ENCODE results near the gene PLA2G4E. TPM values are rescaled to one million over a fixed set of nuclear protein-coding genes. Genes with fewer than 3 reads are reported as not detected.

Gene PLA2G4E
- total RNA-seq, 4 donors from 2014 or later, result not detected

GRCh38 chr15:41987246-41987924 lies 33.5 kb downstream of the PLA2G4E start:
- no peaks in the 10 kb centered on the region for H3K27me3 ChIP-seq
- no peak overlapping the region for H3K27ac ChIP-seq
- intact Hi-C loops (cut with DNase I), result loop anchor here (5.0 kb wide), 1 partner anchor 75 kb away; no protein-coding TSS in a partner anchor
- H3K4me3 ChIP-seq (replicated peaks in 1 of 3), result no peak overlapping the region
- no peak for TF ChIP-seq CTCF (IDR thresholded peaks at IDR 0.05)
- no peak for TF ChIP-seq POLR2A (IDR thresholded peaks at IDR 0.05)
- peaks cover 29 to 40% of the 10 kb centered on the region in 2 donors for H3K4me1 ChIP-seq
- H3K9me3 ChIP-seq, result no peaks in the 10 kb centered on the region
- no peaks in the 10 kb centered on the region for H3K36me3 ChIP-seq
- 90 to 93% methylated on average over 17 of the region's 17 CpGs for WGBS, 2 donors
- DNase-seq, result no peak

DNA sequence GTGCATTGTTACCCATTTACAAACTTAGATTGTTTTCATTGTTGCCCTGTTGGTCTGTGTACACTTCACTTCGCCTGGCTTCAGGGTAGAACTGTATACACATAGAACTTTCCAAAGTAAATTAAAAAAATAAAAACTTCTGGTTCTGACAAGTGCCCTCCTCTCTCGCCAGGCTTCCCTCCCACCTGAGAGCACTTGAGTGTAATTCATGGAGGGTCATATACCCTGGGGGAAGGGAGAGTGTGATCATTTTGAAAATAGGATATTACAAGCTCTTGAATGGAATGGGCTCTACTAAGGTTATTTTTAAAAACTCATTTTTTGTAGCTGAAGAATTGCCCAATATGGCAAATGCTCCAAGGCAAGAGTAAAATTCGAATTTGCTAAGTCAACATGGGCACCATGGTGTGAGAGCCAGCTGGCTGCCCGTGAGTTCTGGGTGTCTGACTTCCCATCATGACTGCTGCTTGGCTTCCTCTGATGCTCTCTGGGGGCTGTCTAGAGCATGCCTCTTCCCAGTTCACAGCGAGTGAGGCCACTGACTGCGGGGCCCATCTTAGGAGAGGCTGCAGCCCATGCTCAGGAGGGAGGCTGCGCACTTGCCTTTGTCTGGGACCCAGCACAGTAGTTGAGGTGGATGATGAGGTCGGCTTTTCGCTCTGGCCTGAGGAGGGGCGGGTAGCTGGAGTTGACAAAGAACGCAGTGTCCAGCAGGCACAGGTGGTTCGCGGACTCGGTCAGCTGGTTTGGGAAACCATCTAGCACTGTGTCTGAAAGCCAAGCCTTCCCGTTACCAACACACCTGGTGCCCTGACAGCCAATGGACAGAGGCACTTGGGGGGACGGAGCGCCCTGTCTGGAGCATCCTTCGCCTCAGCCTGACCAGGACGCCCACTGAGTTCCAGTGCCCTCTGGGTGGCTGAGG lies 35.3 kb downstream of the PLA2G4E start:
- no peaks in the 10 kb centered on the region for H3K36me3 ChIP-seq
- H3K27ac ChIP-seq, result peak overlapping the region; percentile 29 to 81 (median 59)
- peaks cover 29 to 40% of the 10 kb centered on the region in 2 donors for H3K4me1 ChIP-seq
- DNase-seq, result peak; percentile 60 to 62
- H3K27me3 ChIP-seq, result no peaks in the 10 kb centered on the region
- no peak for TF ChIP-seq POLR2A (IDR thresholded peaks at IDR 0.05)
- TF ChIP-seq CTCF (IDR thresholded peaks at IDR 0.05), result no peak
- 74 to 79% methylated on average over 16 to 17 of the region's 19 CpGs for WGBS, 2 donors
- H3K4me3 ChIP-seq (replicated peaks in 1 of 3), result no peak overlapping the region
- no peaks in the 10 kb centered on the region for H3K9me3 ChIP-seq
- intact Hi-C loops (cut with DNase I), result loop anchor here (5.0 kb wide), 1 partner anchor 77 kb away; no protein-coding TSS in a partner anchor

DNA sequence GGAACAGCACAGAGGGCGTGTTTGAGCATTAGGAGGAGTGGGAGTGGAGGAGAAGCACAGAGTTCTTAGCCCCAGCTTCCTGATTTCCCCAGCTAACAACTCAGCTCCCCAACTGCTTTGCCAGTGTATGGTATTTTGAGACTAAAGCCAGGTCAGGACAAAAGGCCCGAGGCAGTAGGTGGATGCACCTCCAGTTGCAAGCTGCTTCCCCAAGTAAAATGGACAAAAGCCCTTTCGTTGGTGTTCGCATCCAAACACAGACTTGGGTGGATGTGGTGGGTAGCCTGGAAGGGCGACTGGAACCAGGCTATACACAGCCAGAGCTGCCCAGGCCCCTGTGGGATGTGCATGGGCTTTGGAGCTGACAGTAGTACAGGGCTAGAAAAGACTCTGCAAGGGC lies 36.2 kb downstream of the PLA2G4E start:
- intact Hi-C loops (cut with DNase I), result loop anchor here (5.0 kb wide), 1 partner anchor 78 kb away; no protein-coding TSS in a partner anchor
- no peak for TF ChIP-seq CTCF (IDR thresholded peaks at IDR 0.05)
- no peak for TF ChIP-seq POLR2A (IDR thresholded peaks at IDR 0.05)
- DNase-seq, result no peak

GRCh38 chr15:41983621-41984571 lies 36.9 kb downstream of the PLA2G4E start:
- TF ChIP-seq POLR2A (IDR thresholded peaks at IDR 0.05) (no peak), CTCF (IDR thresholded peaks at IDR 0.05) (no peak)
- Histone ChIP-seq H3K9me3 (no peaks in the 10 kb centered on the region), H3K4me1 (peaks cover 29 to 40% of the 10 kb centered on the region in 2 donors), H3K36me3 (no peaks in the 10 kb centered on the region), H3K27me3 (no peaks in the 10 kb centered on the region), H3K4me3 (replicated peaks in 1 of 3) (no peak overlapping the region), H3K27ac (peak overlapping the region; percentile 47 to 90 (median 81))
- DNase-seq, result no peak
- intact Hi-C loops (cut with DNase I), result no loop called here
- 90 to 92% methylated on average over 17 of the region's 17 CpGs for WGBS, 2 donors

More for the DNA sequence above, 36.2 kb downstream of the PLA2G4E start:
- Histone ChIP-seq H3K4me3 (replicated peaks in 1 of 3) (no peak overlapping the region), H3K9me3 (no peaks in the 10 kb centered on the region), H3K36me3 (no peaks in the 10 kb centered on the region), H3K27me3 (no peaks in the 10 kb centered on the region), H3K27ac (peak overlapping the region; percentile 29 to 81 (median 59)), H3K4me1 (peaks cover 29 to 40% of the 10 kb centered on the region in 2 donors)
- WGBS, 2 donors, result 90 to 92% methylated on average over 5 of the region's 5 CpGs
